Neural cell (in vitro differentiated cells): ENCODE data around the gene UROC1. TPM values are rescaled to one million over a fixed set of nuclear protein-coding genes. Genes with fewer than 3 reads are reported as not detected.

Source experiments
- H2AFZ ChIP-seq: fragments of 200-600, 300-800 bp; sonication (generic), shearing (Covaris generic); 2 replicates; pipeline ENCODE4 v1.6.0; 2014; ENCODE audit warnings: low read depth, mild to moderate bottlenecking, antibody characterized with exemption, low read length, moderate library complexity
- H3F3A ChIP-seq: fragments of 200-600 bp; shearing (Covaris generic); 2 replicates; pipeline ENCODE4 v1.6.1; 2016; ENCODE audit warnings: mild to moderate bottlenecking, moderate library complexity, mixed read lengths, antibody characterized with exemption, low read length; ENCODE audit not compliant: insufficient read depth, poor library complexity, severe bottlenecking
- H3K27ac ChIP-seq: fragments of 200-600, 300-800 bp; sonication (generic), shearing (Covaris generic); 2 replicates; pipeline ENCODE4 v1.5.1; 2014; ENCODE audit warnings: mild to moderate bottlenecking, low read length, moderate library complexity
- H3K27me3 ChIP-seq: fragments of 300-800, 200-600 bp; sonication (generic), shearing (Covaris generic); 2 replicates; pipeline ENCODE4 v1.6.0; 2014; ENCODE audit warnings: mild to moderate bottlenecking, low read depth, low read length, moderate library complexity; ENCODE audit not compliant: insufficient read depth
- H3K36me3 ChIP-seq: fragments of 300-800, 200-600 bp; sonication (generic), shearing (Covaris generic); 2 replicates; pipeline ENCODE4 v1.5.1; 2014; ENCODE audit warnings: mild to moderate bottlenecking, antibody characterized with exemption, low read length, moderate library complexity; ENCODE audit not compliant: insufficient read depth
- H3K4me2 ChIP-seq: fragments of 300-800, 200-600 bp; sonication (generic), shearing (Covaris generic); 2 replicates; pipeline ENCODE4 v1.6.0; 2014; ENCODE audit warnings: mild to moderate bottlenecking, low read length
- H3K4me3 ChIP-seq: fragments of 300-800, 200-600 bp; sonication (generic), shearing (Covaris generic); 2 replicates; pipeline ENCODE4 v1.5.1; 2014; ENCODE audit warnings: mild to moderate bottlenecking, low read length, moderate library complexity
- H3K79me2 ChIP-seq: fragments of 200-600 bp; shearing (Covaris generic); replicated peaks from 2 replicates; pipeline ENCODE4 v1.6.0; 2014; ENCODE audit warnings: mild to moderate bottlenecking, low read length, moderate library complexity; ENCODE audit not compliant: insufficient read depth
- H3K9ac ChIP-seq: fragments of 300-800, 200-600 bp; sonication (generic), shearing (Covaris generic); 2 replicates; pipeline ENCODE4 v1.6.1; 2016; ENCODE audit warnings: mild to moderate bottlenecking, low read length, mixed read lengths
- H3K9me2 ChIP-seq: fragments of 200-600 bp; shearing (Covaris generic); 2 replicates; pipeline ENCODE4 v1.6.1; 2016; ENCODE audit warnings: mild to moderate bottlenecking, low read length, mixed read lengths; ENCODE audit not compliant: insufficient read depth
- H3K9me3 ChIP-seq: fragments of 200-600, 300-800 bp; sonication (generic), shearing (Covaris generic); 2 replicates; pipeline ENCODE4 v1.6.1; 2016; ENCODE audit warnings: mild to moderate bottlenecking, mixed run types, low read length, moderate library complexity, mixed read lengths
- H4K20me1 ChIP-seq: fragments of 200-600 bp; shearing (Covaris generic); 2 replicates; pipeline ENCODE4 v1.6.1; 2016; ENCODE audit warnings: mild to moderate bottlenecking, mixed run types; ENCODE audit not compliant: insufficient read depth
- EP300 ChIP-seq: fragments of 450-650 bp; conservative IDR thresholded peaks from 2 replicates; pipeline ENCODE4 v1.6.1; 2014; ENCODE audit warnings: antibody characterized with exemption, mild to moderate bottlenecking, moderate library complexity; ENCODE audit not compliant: poor library complexity, severe bottlenecking
- EZH2 ChIP-seq: fragments of 200-600, 300-800 bp; shearing (Covaris generic), sonication (generic); IDR thresholded peaks from 2 replicates; pipeline ENCODE4 v1.6.1; 2014; ENCODE audit warnings: antibody characterized with exemption, low read length, borderline replicate concordance, mild to moderate bottlenecking; ENCODE audit not compliant: insufficient read depth, poor library complexity, severe bottlenecking
- MXI1 ChIP-seq: fragments of 450-650 bp; conservative IDR thresholded peaks from 2 replicates; pipeline ENCODE4 v1.6.1; 2014; ENCODE audit warnings: antibody characterized with exemption, mild to moderate bottlenecking; ENCODE audit not compliant: poor library complexity, severe bottlenecking
- POLR2AphosphoS5 ChIP-seq: IDR thresholded peaks from 2 replicates; pipeline ENCODE4 v1.6.1; 2012
- RAD21 ChIP-seq: fragments of 450-650 bp; conservative IDR thresholded peaks from 2 replicates; pipeline ENCODE4 v1.6.1; 2014; ENCODE audit warnings: antibody characterized with exemption, mild to moderate bottlenecking, moderate library complexity
- SMC3 ChIP-seq: fragments of 450-650 bp; conservative IDR thresholded peaks from 2 replicates; pipeline ENCODE4 v1.6.1; 2014; ENCODE audit warnings: antibody characterized with exemption, mild to moderate bottlenecking, moderate library complexity; ENCODE audit not compliant: poor library complexity
- TAF1 ChIP-seq: IDR thresholded peaks from 2 replicates; pipeline ENCODE4 v1.6.1; 2012; ENCODE audit warnings: low read depth
- polyA plus RNA-seq: library from polyadenylated mRNA; depleted of rRNA; stranded (reverse); fragments of >200 nt; gene quantifications from 2 replicates; pipeline ENCODE4 v1.2.3, GENCODE V29; 2014
- TF ChIP-seq, protein P1 (sequence below): IDR thresholded peaks from 2 replicates; pipeline ENCODE4 v1.6.1; 2012; ENCODE audit warnings: borderline replicate concordance
- TF ChIP-seq, protein P2 (sequence below): fragments of 450-650 bp; IDR thresholded peaks from 2 replicates; pipeline ENCODE4 v1.5.1; 2014; ENCODE audit warnings: antibody characterized with exemption, mild to moderate bottlenecking, moderate library complexity; ENCODE audit not compliant: poor library complexity, severe bottlenecking

UROC1 gene
- polyA plus RNA-seq, 1 donor from 2014 or later, result not detected

DNA sequence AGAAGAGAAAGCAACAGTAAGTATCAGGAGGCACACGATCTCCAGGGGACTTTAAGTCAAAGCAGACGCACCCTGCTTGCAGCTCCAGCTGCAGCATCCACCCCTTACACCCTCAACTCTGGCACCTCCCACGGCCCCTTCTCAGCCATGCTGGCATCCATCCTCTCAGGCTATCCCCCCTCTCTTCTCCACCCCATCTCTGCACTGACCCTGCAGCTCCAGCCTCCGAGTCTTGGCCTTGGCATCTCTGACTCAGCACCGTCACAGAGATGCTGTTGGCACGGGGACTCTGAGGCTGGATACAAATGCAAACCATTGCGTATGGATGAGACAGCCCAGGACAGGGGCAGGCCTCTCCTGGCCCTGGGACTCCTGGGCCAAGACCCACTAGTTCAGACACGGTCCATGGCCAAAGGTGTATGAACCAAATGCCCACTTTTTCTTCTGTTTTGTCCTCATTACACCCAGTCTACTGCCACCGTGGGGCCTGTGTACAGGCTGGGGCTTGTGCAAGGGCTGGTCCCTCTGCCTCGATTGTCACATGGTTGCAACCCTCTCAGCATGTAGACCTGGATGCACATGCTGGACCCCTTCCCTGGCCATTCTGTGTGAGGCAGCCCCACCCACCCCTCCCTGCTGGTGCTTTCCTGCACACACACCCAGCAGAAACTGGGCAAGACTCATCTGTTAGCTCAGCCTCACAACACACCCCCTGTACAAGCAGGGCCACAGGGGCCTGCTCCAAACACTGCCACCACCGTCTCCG is 23.2 kb downstream of the UROC1 start:
- no peaks in the 10 kb centered on the region for H3K9me3 ChIP-seq
- H2AFZ ChIP-seq, result no peak overlapping the region
- no peak overlapping the region for H3K4me2 ChIP-seq
- H3F3A ChIP-seq, result no peaks in the 10 kb centered on the region
- no peaks in the 10 kb centered on the region for H3K27me3 ChIP-seq
- H3K9ac ChIP-seq, result no peak overlapping the region
- H3K79me2 ChIP-seq, result no peaks in the 10 kb centered on the region
- no peaks in the 10 kb centered on the region for H4K20me1 ChIP-seq
- TF ChIP-seq SMC3, result no peak
- no peak for TF ChIP-seq POLR2AphosphoS5
- no peak for TF ChIP-seq EP300
- no peak for TF ChIP-seq TAF1
- TF ChIP-seq EZH2, result no peak
- TF ChIP-seq, protein P1, sequence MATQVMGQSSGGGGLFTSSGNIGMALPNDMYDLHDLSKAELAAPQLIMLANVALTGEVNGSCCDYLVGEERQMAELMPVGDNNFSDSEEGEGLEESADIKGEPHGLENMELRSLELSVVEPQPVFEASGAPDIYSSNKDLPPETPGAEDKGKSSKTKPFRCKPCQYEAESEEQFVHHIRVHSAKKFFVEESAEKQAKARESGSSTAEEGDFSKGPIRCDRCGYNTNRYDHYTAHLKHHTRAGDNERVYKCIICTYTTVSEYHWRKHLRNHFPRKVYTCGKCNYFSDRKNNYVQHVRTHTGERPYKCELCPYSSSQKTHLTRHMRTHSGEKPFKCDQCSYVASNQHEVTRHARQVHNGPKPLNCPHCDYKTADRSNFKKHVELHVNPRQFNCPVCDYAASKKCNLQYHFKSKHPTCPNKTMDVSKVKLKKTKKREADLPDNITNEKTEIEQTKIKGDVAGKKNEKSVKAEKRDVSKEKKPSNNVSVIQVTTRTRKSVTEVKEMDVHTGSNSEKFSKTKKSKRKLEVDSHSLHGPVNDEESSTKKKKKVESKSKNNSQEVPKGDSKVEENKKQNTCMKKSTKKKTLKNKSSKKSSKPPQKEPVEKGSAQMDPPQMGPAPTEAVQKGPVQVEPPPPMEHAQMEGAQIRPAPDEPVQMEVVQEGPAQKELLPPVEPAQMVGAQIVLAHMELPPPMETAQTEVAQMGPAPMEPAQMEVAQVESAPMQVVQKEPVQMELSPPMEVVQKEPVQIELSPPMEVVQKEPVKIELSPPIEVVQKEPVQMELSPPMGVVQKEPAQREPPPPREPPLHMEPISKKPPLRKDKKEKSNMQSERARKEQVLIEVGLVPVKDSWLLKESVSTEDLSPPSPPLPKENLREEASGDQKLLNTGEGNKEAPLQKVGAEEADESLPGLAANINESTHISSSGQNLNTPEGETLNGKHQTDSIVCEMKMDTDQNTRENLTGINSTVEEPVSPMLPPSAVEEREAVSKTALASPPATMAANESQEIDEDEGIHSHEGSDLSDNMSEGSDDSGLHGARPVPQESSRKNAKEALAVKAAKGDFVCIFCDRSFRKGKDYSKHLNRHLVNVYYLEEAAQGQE, result no peak
- TF ChIP-seq, protein P2, sequence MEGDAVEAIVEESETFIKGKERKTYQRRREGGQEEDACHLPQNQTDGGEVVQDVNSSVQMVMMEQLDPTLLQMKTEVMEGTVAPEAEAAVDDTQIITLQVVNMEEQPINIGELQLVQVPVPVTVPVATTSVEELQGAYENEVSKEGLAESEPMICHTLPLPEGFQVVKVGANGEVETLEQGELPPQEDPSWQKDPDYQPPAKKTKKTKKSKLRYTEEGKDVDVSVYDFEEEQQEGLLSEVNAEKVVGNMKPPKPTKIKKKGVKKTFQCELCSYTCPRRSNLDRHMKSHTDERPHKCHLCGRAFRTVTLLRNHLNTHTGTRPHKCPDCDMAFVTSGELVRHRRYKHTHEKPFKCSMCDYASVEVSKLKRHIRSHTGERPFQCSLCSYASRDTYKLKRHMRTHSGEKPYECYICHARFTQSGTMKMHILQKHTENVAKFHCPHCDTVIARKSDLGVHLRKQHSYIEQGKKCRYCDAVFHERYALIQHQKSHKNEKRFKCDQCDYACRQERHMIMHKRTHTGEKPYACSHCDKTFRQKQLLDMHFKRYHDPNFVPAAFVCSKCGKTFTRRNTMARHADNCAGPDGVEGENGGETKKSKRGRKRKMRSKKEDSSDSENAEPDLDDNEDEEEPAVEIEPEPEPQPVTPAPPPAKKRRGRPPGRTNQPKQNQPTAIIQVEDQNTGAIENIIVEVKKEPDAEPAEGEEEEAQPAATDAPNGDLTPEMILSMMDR, result no peak
- no peak for TF ChIP-seq RAD21
- TF ChIP-seq MXI1, result no peak
- no peak overlapping the region for H3K27ac ChIP-seq
- H3K36me3 ChIP-seq, result no peaks in the 10 kb centered on the region
- no peak overlapping the region for H3K4me3 ChIP-seq
- no peaks in the 10 kb centered on the region for H3K9me2 ChIP-seq

DNA sequence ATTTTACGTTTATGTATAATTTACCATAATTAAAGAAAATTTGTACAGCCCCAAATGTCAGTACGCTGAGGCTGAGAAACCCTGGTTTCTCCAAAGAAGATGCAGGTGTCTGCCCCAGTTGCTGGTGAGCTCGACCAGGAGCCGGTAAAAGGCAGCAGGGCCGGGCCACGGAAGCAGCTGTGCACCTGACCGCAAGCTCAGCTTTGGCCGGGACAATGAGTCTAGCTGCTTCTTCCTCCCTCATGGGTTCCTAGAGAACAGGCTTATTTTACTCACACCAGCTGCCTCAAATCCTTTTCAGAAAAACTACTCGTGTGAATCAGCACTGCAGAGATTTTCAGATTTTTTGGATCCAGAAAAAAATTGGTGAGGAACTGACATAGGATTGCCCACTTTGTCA is 23.8 kb downstream of the UROC1 start:
- no peaks in the 10 kb centered on the region for H3K9me3 ChIP-seq
- no peaks in the 10 kb centered on the region for H3K27me3 ChIP-seq
- no peaks in the 10 kb centered on the region for H3K9me2 ChIP-seq
- H3K4me3 ChIP-seq, result no peak overlapping the region
- H4K20me1 ChIP-seq, result no peaks in the 10 kb centered on the region
- no peak overlapping the region for H3K9ac ChIP-seq
- no peak overlapping the region for H3K27ac ChIP-seq
- H3F3A ChIP-seq, result no peaks in the 10 kb centered on the region
- no peak overlapping the region for H2AFZ ChIP-seq
- H3K36me3 ChIP-seq, result no peaks in the 10 kb centered on the region
- no peaks in the 10 kb centered on the region for H3K79me2 ChIP-seq
- no peak overlapping the region for H3K4me2 ChIP-seq
- TF ChIP-seq, protein P2, result no peak
- TF ChIP-seq, protein P1, result no peak
- TF ChIP-seq EP300 (no peak), SMC3 (no peak), RAD21 (no peak), POLR2AphosphoS5 (no peak), MXI1 (no peak), TAF1 (no peak), EZH2 (no peak)
